Measurements from ENCODE around the gene PLIN3. TPM values are rescaled to one million over a fixed set of nuclear protein-coding genes. Genes with fewer than 3 reads are reported as not detected.
"Not testable (repeated sequence)": the region's sequence is repeated elsewhere in the genome, so short reads cannot be mapped to it uniquely, and the experiment has no call there.

Gene PLIN3
- total RNA-seq, 2 donors from 2014 or later, result 46.4 to 56.7 TPM

DNA sequence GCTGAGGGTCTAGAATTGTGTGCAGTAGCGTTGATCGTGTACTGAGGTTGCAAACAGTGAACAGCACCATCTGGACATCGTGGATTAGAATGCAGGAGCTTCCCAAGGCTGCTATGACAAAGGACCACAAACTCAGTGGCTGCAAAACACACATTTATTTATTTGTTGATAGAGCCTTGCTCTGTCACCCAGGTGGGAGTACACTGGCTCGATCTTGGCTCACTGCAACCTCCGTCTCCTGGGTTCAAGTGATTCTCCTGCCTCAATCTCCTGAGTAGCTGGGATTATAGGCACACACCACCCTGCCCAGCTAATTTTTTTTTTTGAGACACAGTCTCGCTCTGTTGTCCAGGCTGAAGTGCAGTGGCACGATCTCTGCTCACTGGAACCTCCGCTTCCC lies 39.5 kb upstream of the PLIN3 start:
- ATAC-seq (replicated peaks), result no peak
- Mint-ChIP-seq H3K36me3 (ENCODE audit: low read depth) (peaks cover 15% of the 10 kb centered on the region), H3K4me1 (peaks cover 5% of the 10 kb centered on the region), H3K4me3 (no peak overlapping the region), H3K27ac (no peak overlapping the region), H3K27me3 (no peaks in the 10 kb centered on the region), H3K9me3 (no peaks in the 10 kb centered on the region)

DNA sequence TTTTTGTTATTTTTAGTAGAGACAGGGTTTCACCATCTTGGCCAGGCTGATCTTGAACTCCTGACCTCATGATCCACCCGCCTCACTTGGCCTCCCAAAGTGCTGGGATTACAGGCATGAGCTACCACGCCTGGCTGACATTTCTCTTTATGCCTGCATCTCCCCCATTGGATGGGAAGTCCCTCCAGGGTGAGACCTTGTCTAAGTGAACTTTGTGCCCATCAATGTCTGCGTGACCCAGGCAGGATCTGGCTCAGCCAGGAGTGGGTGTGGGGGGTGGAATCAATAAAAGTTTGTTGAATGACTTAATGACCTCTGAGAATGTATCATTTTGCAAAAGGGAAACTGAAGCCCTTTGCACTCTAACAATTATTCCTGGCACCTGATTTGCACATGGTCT lies 37.0 kb upstream of the PLIN3 start:
- ATAC-seq (replicated peaks), result no peak
- no peaks in the 10 kb centered on the region for H3K27me3 Mint-ChIP-seq
- H3K36me3 Mint-ChIP-seq (ENCODE audit: low read depth), result no peaks in the 10 kb centered on the region
- H3K4me1 Mint-ChIP-seq, result no peaks in the 10 kb centered on the region
- no peak overlapping the region for H3K4me3 Mint-ChIP-seq
- no peak overlapping the region for H3K27ac Mint-ChIP-seq
- H3K9me3 Mint-ChIP-seq, result no peaks in the 10 kb centered on the region

GRCh38 chr19:4902796-4903195 lies 35.3 kb upstream of the PLIN3 start, which contains the start of gene ARRDC5:
TSS of gene ARRDC5 (minus strand) at chr19:4902896. CDS start at chr19:4902825, 71 bp downstream.
- Mint-ChIP-seq H3K9me3 (no peaks in the 10 kb centered on the region), H3K4me1 (no peaks in the 10 kb centered on the region), H3K27ac (no peak within 1 kb of the TSS), H3K4me3 (no peak within 1 kb of the TSS), H3K36me3 (ENCODE audit: low read depth) (no peaks in the 10 kb centered on the region), H3K27me3 (no peaks in the 10 kb centered on the region)
- no peak for ATAC-seq (replicated peaks)

DNA sequence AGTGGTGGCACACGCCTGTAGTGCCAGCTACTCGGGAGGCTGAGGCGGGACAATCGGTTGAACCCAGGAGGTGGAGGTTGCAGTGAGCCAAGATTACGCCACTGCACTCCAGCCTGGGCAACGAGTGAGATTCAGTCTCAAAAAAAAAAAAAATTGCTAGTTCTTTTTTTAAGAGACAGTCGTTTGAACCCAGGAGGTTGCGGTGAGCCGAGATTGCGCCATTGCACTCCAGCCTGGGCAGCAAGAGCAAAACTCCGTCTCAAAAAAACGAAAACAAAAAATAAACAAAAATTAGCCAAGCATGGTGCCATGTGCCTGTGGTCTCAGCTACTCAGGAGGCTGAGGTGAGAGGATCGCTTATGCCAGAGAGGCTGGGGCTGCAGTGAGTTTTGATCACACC lies 33.4 kb upstream of the PLIN3 start:
- not testable (repeated sequence) for H3K9me3 Mint-ChIP-seq; H3K27ac Mint-ChIP-seq; H3K27me3 Mint-ChIP-seq; H3K4me3 Mint-ChIP-seq; H3K4me1 Mint-ChIP-seq; ATAC-seq (replicated peaks); H3K36me3 Mint-ChIP-seq (ENCODE audit: low read depth)

GRCh38 chr19:4897146-4897545 lies 29.7 kb upstream of the PLIN3 start:
- no peak overlapping the region for H3K27ac Mint-ChIP-seq
- H3K4me1 Mint-ChIP-seq, result no peaks in the 10 kb centered on the region
- no peaks in the 10 kb centered on the region for H3K36me3 Mint-ChIP-seq (ENCODE audit: low read depth)
- ATAC-seq (replicated peaks), result no peak
- H3K9me3 Mint-ChIP-seq, result no peaks in the 10 kb centered on the region
- H3K4me3 Mint-ChIP-seq, result no peak overlapping the region
- H3K27me3 Mint-ChIP-seq, result no peaks in the 10 kb centered on the region

DNA sequence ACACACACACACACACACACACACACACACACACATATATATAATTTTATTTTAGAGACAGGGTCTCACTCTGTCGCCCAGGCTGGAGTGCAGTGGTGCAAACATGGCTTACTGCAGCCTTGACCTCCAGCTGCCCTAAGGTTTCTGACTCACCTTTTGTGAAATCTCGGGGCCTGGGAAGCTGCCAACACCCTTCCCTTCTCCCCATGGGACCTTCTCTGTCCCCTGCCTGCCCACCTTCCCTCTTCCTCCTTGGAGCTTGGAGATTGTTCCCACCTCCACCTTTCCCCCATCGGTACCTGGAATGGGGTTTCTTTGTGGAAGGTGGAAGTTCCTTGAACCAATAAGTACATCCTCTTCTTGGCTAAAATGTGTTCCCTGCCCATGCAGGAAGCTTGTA lies 28.9 kb upstream of the PLIN3 start:
- Mint-ChIP-seq H3K27ac (no peak overlapping the region), H3K27me3 (no peaks in the 10 kb centered on the region), H3K9me3 (no peaks in the 10 kb centered on the region), H3K4me3 (no peak overlapping the region), H3K4me1 (no peaks in the 10 kb centered on the region), H3K36me3 (ENCODE audit: low read depth) (no peaks in the 10 kb centered on the region)
- ATAC-seq (replicated peaks), result no peak

DNA sequence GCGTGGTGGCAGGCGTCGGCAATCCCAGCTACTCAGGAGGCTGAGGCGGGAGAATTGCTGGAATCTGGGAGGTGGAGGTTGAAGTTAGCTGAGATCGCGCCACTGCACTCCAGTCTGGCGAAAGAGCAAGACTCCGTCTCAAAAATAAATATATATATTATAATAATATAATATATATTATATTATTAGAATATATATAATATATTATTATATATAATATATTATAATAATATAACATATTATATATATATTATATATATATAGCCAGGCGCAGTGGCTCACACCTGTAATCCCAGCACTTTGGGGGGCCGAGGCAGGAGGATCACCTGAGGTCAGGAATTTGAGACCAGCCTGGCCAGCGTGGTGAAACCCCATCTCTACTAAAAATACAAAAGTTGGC lies 25.5 kb upstream of the PLIN3 start:
- not testable (repeated sequence) for H3K27ac Mint-ChIP-seq; H3K27me3 Mint-ChIP-seq; H3K4me3 Mint-ChIP-seq; H3K36me3 Mint-ChIP-seq (ENCODE audit: low read depth); H3K9me3 Mint-ChIP-seq; H3K4me1 Mint-ChIP-seq; ATAC-seq (replicated peaks)

DNA sequence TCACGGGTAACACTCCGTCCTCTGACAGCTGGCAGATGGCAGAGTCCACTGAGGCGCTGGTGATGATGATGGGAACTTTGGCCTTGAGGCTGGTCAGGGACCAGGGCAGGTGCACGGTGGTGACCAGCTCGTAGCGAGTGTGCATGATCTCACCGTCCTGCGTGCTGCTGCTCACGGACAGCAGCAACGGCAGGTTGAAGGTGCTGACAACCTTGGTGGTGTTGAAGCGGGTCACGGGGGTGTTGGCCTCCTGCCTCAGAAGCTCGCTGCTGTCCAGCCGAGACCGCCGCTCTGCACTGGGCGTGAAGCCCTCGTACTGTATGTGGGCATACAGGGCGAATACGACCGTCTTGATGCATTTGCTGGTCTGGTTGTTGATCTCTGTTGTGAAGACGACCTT lies 23.6 kb upstream of the PLIN3 start:
- Mint-ChIP-seq H3K4me1 (no peaks in the 10 kb centered on the region), H3K4me3 (no peak overlapping the region), H3K36me3 (ENCODE audit: low read depth) (no peaks in the 10 kb centered on the region), H3K9me3 (no peaks in the 10 kb centered on the region), H3K27ac (no peak overlapping the region), H3K27me3 (no peaks in the 10 kb centered on the region)
- ATAC-seq (replicated peaks), result no peak

- Mint-ChIP-seq H3K27me3 (no peaks in the 10 kb centered on the region), H3K4me1 (no peaks in the 10 kb centered on the region), H3K27ac (no peak overlapping the region), H3K36me3 (ENCODE audit: low read depth) (no peaks in the 10 kb centered on the region), H3K9me3 (no peaks in the 10 kb centered on the region), H3K4me3 (no peak overlapping the region)
- no peak for ATAC-seq (replicated peaks)
Observed at GRCh38 chr19:4889034-4889815, 21.8 kb upstream of the PLIN3 start.

DNA sequence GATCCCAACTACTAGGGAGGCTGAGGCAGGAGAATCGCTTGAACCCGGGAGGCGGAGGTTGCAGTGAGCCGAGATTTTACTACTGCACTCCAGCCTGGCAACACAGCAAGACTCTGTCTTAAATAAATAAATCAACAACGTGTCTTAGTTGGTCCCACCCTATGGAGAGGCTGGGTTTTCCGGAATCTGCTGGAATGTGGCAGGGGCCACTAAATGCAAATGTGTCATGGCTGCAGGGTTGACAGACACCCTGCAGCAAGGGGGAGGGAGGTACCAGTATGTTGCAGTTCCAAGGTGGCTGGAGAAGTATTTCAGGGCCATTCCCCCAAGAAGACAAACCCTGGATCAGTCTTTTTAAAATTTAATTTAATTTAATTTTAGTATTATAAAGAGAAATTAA lies 20.3 kb upstream of the PLIN3 start:
- ATAC-seq (replicated peaks); H3K4me1 Mint-ChIP-seq; H3K9me3 Mint-ChIP-seq; H3K36me3 Mint-ChIP-seq (ENCODE audit: low read depth); H3K27me3 Mint-ChIP-seq; H3K4me3 Mint-ChIP-seq; H3K27ac Mint-ChIP-seq: not testable (repeated sequence)

DNA sequence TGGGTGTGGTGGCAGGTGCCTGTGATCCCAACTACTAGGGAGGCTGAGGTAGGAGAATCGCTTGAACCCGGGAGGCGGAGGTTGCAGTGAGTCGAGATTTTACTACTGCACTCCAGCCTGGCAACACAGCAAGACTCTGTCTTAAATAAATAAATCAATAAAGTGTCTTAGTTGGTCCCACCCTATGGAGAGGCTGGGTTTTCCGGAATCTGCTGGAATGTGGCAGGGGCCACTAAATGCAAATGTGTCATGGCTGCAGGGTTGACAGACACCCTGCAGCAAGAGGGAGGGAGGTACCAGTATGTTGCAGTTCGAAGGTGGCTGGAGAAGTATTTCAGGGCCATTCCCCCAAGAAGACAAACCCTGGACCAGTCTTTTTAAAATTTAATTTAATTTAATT lies 17.5 kb upstream of the PLIN3 start:
- H3K36me3 Mint-ChIP-seq (ENCODE audit: low read depth); H3K4me3 Mint-ChIP-seq; H3K9me3 Mint-ChIP-seq; ATAC-seq (replicated peaks); H3K27me3 Mint-ChIP-seq; H3K27ac Mint-ChIP-seq; H3K4me1 Mint-ChIP-seq: not testable (repeated sequence)

DNA sequence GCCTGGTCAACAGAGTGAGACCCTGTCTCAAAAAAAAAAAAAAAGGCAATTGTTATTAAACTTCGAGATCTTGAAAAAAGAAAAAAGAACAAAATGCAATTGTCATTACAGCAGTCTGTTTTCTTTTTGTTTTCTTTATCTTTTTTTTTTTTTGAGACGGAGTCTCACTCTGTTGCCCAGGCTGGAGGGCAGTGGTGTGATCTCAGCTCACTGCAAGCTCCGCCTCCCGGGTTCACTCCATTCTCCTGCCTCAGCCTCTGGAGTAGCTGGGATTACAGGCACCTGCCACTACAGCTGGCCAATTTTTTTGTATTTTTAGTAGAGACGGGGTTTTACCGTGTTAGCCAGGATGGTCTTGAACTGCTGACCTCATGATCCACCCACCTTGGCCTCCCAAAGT lies 15.4 kb upstream of the PLIN3 start:
- not testable (repeated sequence) for H3K4me3 Mint-ChIP-seq; H3K4me1 Mint-ChIP-seq; H3K27me3 Mint-ChIP-seq; H3K27ac Mint-ChIP-seq; H3K9me3 Mint-ChIP-seq; ATAC-seq (replicated peaks); H3K36me3 Mint-ChIP-seq (ENCODE audit: low read depth)

DNA sequence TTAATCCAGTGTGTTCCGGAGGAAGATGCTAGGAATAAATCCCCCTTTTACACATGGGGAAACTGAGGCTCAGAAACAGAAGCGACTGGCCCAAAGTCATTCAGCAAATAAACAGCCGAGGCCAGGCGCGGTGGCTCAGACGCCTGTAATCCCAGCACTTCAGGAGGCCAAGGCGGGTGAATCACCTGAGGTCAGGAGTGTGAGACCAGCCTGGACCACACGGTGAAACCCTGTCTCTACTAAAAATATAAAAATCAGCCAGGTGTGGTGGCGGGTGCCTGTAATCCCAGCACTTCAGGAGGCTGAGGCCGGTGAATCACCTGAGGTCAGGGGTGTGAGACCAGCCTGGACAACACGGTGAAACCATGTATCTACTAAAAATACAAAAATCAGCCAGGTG lies 11.6 kb upstream of the PLIN3 start:
- Mint-ChIP-seq H3K4me1 (no peaks in the 10 kb centered on the region), H3K27me3 (no peaks in the 10 kb centered on the region), H3K36me3 (ENCODE audit: low read depth) (no peaks in the 10 kb centered on the region), H3K4me3 (no peak overlapping the region), H3K9me3 (no peaks in the 10 kb centered on the region), H3K27ac (no peak overlapping the region)
- no peak for ATAC-seq (replicated peaks)

DNA sequence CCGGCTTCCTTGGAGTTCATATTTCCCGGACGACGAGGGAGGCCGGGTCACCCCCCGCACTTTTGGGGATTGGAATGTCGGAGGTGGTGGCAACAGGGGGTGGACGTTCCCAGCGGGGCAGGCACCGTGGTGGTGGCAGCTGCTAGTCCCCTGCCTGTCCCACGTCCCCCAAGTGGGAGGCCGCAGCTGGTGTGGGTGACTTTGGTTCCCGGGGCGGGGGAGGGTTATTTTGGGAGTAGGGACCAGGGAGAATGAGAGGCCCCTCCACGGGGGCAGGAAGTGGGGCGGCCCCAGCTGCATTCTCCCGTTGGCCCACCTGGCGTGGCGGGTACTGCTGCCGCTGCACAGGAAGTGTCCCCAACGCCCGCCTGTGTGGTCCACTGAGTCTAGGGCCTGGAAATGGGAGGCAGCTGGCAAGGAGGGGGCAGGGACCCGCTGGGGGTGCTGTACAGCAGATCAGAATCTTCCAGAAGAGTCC lies 11.1 kb upstream of the PLIN3 start:
- Mint-ChIP-seq H3K9me3 (no peaks in the 10 kb centered on the region), H3K36me3 (ENCODE audit: low read depth) (no peaks in the 10 kb centered on the region), H3K4me1 (no peaks in the 10 kb centered on the region), H3K27ac (no peak overlapping the region), H3K27me3 (no peaks in the 10 kb centered on the region), H3K4me3 (no peak overlapping the region)
- ATAC-seq (replicated peaks), result no peak

DNA sequence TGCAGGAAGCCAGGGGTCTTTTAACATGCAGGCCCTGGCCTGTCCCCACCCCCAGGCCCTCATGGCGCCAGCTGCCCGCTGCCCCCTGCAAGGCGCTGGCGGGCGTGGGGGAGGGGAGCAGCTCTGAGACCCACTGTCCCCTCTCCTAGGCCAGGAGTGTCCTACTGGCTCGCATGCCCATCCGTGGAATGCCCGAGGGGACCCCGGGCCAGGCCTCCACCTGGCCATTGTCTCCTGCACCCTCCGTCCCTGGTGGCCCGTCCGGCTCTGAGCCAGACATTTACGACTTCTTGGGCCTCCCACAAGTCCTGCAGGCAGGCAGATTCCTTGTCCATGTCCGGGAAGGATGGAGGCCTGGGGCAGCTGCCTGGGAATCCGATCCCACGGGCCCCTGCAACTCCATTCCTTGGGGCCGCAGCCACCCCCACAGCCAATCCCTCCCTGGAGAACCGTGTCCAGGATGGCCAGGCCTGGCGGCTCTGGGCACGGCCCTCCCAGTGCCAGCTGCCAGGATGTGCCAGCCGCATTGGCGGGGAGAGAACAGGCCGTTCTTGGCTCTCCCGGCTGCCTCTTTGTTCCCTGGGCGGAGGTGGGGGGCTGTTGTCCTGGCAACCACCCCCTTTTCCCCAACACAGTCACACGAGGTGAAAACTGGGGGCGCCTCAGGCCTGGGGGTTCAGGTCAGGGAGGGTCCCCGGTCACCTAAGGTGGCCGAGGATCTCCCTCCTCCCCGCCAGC lies 10.5 kb upstream of the PLIN3 start:
- no peak for ATAC-seq (replicated peaks)
- H3K9me3 Mint-ChIP-seq, result no peaks in the 10 kb centered on the region
- no peak overlapping the region for H3K4me3 Mint-ChIP-seq
- H3K27ac Mint-ChIP-seq, result no peak overlapping the region
- no peaks in the 10 kb centered on the region for H3K36me3 Mint-ChIP-seq (ENCODE audit: low read depth)
- no peaks in the 10 kb centered on the region for H3K4me1 Mint-ChIP-seq
- no peaks in the 10 kb centered on the region for H3K27me3 Mint-ChIP-seq
